ENCODE data around the gene SAXO2.

DNA sequence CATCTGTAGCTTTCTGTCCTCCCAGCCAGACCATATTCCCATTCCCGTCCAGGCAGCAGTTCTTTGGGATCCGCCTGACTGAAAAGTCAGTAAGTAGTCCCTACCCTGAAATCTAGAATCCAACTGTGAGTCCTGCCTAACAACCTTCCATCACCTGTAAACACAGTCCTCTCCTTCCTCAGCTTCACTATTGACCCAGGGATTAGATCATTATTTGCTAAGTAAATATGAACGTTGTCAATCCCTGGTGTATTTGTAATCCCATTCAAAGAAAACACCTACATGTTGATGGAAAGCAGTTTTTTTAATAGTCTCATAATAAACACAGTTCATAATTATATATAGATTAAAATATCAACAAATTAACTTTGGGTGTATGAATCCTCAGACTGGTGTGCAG lies 732 bp downstream of the SAXO2 start:
- TF ChIP-seq, protein P1, sequence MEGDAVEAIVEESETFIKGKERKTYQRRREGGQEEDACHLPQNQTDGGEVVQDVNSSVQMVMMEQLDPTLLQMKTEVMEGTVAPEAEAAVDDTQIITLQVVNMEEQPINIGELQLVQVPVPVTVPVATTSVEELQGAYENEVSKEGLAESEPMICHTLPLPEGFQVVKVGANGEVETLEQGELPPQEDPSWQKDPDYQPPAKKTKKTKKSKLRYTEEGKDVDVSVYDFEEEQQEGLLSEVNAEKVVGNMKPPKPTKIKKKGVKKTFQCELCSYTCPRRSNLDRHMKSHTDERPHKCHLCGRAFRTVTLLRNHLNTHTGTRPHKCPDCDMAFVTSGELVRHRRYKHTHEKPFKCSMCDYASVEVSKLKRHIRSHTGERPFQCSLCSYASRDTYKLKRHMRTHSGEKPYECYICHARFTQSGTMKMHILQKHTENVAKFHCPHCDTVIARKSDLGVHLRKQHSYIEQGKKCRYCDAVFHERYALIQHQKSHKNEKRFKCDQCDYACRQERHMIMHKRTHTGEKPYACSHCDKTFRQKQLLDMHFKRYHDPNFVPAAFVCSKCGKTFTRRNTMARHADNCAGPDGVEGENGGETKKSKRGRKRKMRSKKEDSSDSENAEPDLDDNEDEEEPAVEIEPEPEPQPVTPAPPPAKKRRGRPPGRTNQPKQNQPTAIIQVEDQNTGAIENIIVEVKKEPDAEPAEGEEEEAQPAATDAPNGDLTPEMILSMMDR (IDR thresholded peaks at IDR 0.05; ENCODE audit: low read depth, low read length) = no peak
- no peak for TF ChIP-seq EZH2phosphoT487 (IDR thresholded peaks at IDR 0.05; ENCODE audit: low read depth)

Measured in OCI-LY3 (cell line).